ENCODE results near the gene GPR3.
"Not testable (repeated sequence)": the region's sequence is repeated elsewhere in the genome, so short reads cannot be mapped to it uniquely, and the experiment has no call there.

The GPR3 gene

GRCh38 chr1:27427329-27427728 lies 34.9 kb downstream of the GPR3 start:
- no peak for DNase-seq (ENCODE audit: low read depth in 2 of 2)

DNA sequence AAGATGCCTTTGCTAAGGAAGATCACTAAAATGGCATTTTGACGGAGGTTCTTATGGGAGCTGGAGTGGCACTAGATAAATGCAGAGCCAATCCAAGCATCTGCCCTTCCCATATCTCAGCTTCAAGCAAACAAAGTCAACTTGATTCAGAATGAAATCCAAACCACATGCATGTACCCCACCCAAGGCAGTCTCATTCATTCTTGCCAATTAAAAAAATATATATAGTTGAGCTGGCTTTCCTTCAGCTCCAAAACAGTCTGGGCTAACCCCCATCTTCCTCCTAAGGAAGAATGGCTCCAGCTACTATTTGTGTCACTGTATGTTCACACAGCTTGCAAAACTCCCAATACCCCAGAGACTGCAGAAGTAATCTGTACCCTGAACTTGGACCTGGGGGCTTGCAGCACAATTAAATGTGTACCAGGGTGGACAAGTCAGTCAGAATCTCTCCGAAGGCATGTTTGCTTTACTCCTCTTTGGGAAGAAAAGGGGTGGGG lies 35.4 kb downstream of the GPR3 start:
- DNase-seq (ENCODE audit: low read depth in 2 of 2), result no peak

GRCh38 chr1:27428316-27429028 lies 36.0 kb downstream of the GPR3 start:
- no peak for DNase-seq (ENCODE audit: low read depth in 2 of 2)

DNA sequence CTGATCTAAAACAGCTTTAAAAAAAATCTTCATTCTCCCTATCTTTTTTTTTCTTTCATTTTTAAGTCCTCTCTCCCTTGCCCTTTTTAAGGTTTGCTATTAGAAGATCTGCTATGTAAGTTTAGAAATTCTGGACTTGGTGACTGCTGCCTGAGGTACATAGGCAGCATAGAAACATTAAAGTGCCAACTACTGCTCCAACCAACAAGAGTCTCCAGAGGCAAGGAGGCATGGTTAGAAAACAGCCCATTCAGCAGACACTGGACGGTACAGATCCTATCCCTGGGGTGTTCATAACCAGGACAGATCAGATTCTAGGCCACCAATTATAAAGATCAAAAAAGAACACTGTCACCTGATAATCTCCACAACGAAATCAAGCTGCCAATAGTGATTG lies 36.6 kb downstream of the GPR3 start:
- no peak for DNase-seq (ENCODE audit: low read depth in 2 of 2)

DNA sequence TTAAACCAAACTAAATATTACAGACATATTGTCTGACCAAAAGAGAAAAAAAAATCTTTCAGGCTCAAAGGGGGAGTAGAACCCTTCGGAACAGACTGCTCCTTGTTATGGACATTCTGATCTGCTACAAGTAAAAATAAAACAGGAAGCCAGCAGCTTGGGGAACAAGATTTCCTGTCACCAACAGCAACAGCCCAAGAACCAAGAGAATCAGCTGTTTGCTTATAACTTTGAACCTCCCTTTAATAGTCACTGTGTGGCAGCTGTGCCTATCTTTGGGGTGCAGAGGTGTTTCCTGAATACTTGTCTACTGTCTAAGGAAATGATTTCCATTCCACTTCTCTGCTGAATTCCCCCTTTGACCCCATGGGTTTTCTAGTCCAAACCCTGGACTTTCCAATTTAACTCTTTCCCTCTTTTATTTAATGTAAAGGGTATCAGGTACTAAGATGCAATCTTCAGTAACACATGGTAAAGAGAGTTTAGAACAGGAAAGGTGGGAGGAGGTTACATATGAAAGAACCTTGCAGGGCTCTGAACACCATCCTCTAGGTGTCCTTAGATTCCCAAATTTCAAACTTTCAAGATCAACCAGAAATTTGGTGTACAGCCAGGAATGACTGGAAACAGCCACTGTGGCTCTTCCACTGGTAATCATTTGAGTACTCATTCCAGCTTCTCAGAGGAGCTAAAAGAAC lies 38.6 kb downstream of the GPR3 start:
- DNase-seq (ENCODE audit: low read depth in 2 of 2), result no peak

DNA sequence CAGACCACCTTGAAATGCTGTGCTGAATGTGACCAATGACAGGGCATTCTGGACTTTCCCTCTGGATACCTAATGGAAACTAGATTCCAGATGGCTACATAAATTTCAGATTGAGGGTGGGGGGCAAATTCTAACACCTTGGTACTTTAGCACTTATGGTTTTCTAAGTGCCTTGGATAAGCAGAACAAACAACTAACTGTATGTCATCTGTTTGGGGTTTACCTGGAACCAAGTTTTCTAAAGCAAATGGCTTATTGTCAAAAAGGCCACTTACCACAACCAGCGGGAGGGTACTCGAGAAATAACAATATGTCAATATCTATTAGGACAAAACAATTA lies 39.1 kb downstream of the GPR3 start:
- DNase-seq (ENCODE audit: low read depth in 2 of 2), result no peak

DNA sequence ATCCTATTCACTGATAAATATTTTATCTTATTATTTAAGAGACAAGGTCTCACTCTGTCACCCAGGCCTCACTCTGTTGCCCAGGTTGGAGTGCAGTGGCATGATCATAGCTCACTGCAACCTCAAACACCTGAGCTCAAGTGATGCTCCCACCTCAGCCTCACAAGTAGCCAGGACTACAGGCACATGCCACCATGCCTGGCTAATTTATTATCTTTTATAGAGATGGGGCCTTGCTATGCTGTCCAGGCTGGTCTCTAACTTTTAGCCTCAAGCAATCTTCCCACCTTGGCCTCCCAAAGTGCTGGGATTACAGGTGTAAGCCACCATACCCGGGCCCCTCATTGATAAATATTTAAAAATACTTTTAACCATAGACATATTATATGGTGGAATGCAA lies 40.3 kb downstream of the GPR3 start:
- not testable (repeated sequence) for DNase-seq (ENCODE audit: low read depth in 2 of 2)

DNA sequence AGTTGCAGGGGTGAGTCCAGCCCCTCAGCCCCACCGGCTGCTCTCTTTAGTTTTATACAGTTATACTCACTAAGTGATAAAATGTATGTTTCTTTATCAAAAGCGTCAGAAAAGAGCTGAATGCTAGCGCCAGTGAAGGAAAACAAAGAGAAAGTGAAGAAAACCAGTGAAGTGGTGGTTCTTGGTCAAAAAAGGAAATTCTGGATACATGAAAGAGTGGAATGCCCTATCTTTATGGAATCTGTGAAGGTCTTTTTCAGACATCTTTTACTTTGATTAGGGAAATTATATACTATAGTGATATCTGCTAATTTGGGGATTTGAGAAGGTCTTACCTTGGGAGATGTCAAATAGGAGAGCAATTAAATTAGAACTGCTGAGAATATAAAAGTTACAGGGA lies 41.3 kb downstream of the GPR3 start:
- DNase-seq (ENCODE audit: low read depth in 2 of 2), result no peak

DNA sequence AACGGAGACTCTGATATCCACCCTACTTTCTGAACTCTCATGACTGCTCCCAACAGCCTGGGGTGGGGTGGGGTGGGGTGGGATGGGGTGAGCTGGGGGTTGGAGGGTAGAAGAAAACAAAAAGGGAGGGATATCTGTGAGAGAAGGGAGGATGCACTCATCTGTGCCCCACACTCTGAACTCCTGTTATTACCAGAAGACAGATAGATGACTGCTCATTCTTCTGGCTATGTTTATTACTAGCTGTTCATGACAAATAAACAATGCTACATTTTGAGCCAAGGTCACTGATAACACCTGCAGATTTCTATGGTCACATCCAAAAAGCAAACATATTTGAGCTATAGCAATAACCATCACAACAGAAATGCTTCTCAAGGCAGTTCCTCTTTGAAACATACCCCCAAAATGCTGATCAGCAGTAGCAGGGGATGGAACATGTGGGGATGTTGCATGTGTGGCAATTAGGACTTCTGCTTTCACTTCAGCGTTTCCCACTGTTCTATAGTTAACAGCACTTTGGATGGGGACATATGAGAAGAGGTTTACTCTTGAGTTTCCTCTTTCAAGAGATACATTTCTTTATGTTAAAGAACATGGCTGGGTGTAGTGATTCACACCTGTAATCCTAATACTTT lies 43.3 kb downstream of the GPR3 start:
- DNase-seq (ENCODE audit: low read depth in 2 of 2), result no peak

GRCh38 chr1:27436204-27437159 lies 44.1 kb downstream of the GPR3 start:
- DNase-seq (ENCODE audit: low read depth in 2 of 2), result no peak

DNA sequence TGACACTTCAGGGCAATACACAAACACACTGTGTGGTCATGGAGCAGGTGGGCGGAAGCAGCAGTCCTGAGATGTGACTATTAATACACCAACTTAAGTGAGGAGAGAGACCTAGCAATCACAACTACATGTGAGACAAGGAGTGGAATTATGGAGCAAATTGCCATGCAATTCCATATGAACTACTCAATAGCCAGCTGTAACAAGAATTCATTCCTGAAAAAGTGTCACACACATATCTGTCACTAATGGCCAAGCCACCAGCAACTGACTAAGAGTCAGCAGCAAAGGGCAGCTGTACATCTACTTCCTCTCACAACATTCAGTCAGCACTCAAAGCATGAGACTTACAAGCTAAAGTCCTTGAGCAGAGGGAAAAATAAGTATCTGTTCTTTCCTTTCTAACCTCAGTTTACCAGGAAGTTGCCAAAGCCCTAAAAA lies 46.2 kb downstream of the GPR3 start:
- DNase-seq (ENCODE audit: low read depth in 2 of 2), result no peak

- DNase-seq (ENCODE audit: low read depth in 2 of 2), result no peak
These were observed 46.7 kb downstream of the GPR3 start for GRCh38 chr1:27439150-27439549.

GRCh38 chr1:27444632-27445031 lies 52.2 kb downstream of the GPR3 start:
- DNase-seq (ENCODE audit: low read depth in 2 of 2), result no peak

All from stimulated activated CD8-positive, alpha-beta memory T cell treated with anti-CD3 and anti-CD28 coated beads, Interleukin-2, amount 100 ng/mL, for 1 hour (primary cell).